DMS 273 (cell line): Measurements from ENCODE around the gene MCC.
A peak's percentile ranks its signal among the peaks of the same experiment; 100 is the strongest.

ENCODE experiments used
- DNase-seq: peaks from one replicate; lab custom pipeline; 2025; ENCODE audit not compliant: unreplicated experiment; lab: John Stamatoyannopoulos, UW

The MCC gene

GRCh38 chr5:113274836-113275414 is 213.3 kb downstream of the MCC start:
- DNase-seq, result peak; percentile 91

GRCh38 chr5:113273948-113274347 is 214.3 kb downstream of the MCC start:
- DNase-seq, result no peak

GRCh38 chr5:113271745-113272454 is 216.4 kb downstream of the MCC start:
- DNase-seq, result no peak

DNA sequence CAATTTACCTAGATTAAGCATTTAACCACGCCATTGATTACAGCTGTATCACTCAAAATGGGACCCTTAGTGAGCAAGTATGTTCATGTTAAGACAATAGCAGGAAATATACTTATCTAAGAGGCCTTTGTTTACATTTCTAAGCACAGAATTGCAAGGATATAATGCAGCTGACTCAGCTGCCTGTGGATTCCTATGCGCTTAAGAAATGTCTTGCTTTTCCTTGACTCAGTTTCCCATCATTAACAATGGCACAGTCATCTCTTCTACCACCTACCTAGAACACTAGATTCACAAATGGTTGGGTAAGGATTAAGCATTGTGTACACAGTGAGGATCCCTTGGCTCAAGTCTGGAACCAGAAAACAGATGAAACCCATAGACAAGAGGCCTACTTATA is 217.2 kb downstream of the MCC start:
- no peak for DNase-seq

GRCh38 chr5:113270086-113270485 is 218.2 kb downstream of the MCC start:
- DNase-seq, result no peak

- peak; percentile 29 for DNase-seq
Measured at GRCh38 chr5:113269023-113269997, 218.9 kb downstream of the MCC start.

DNA sequence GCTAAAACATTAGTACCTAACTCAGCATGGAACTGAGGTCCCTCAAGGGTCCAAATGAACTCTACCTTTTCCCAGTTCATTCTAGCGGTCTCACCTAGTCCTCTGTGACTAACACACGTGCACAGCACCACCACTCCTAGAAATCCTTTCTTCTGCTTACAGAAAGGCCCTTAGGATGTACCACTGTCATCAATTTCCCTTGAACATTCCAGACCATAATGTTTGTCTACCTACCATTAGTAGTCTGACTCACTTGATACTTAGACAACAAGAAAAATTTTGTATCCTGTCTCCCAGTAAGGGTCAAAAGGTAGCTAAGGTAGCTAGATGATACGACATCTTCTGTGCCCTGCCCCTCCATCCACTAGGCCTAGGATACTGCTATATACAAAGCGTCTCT is 220.0 kb downstream of the MCC start:
- DNase-seq, result no peak

- DNase-seq, result peak; percentile 40
Measured at GRCh38 chr5:113267361-113267900, 220.8 kb downstream of the MCC start.

- peak; percentile 67 for DNase-seq
Measured at GRCh38 chr5:113266913-113267227, 221.4 kb downstream of the MCC start.

GRCh38 chr5:113266227-113266912 is 221.9 kb downstream of the MCC start:
- DNase-seq, result peak; percentile 34

DNA sequence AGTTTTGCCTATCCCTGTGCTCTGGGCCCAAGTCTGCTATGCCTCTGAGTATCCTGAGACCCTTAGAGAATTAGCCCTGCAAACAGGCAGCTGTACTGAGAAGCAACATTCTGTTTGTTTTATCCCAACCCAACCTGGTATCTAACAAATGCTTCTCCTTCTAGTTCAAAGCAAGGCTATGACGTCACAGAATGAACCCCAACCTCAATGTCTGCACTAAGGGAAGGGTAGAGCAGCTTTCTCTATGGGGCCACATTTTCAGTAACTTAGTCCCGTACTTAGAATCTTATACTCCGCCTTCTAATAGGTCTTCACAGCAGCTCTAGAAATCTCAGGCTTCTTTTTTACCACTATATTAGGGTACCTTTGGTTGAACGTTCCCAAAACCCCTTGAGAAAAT is 223.1 kb downstream of the MCC start:
- DNase-seq, result no peak

DNA sequence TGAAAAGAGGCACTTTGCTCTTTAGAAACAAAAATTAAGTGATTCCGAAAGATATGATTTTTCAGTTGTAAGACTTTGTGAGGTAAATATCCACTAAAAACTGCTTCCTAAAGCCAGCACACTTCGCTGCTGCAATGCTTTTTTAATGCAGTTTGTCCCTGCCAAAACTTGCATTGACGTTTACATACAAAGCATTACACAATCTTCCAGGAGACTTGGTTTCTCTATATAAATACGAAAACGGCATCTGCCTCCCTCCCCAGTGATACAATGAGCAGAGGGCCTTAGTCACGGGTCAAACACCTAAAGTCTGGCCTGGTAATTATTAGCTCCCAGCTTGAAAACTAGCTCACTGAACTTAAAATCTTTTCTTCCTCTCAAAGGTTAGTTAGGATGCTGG is 224.2 kb downstream of the MCC start:
- peak; percentile 77 for DNase-seq

- no peak for DNase-seq
Measured at GRCh38 chr5:113263545-113263944, 224.7 kb downstream of the MCC start.

- DNase-seq, result no peak
Measured at GRCh38 chr5:113262674-113263073, 225.6 kb downstream of the MCC start.

DNA sequence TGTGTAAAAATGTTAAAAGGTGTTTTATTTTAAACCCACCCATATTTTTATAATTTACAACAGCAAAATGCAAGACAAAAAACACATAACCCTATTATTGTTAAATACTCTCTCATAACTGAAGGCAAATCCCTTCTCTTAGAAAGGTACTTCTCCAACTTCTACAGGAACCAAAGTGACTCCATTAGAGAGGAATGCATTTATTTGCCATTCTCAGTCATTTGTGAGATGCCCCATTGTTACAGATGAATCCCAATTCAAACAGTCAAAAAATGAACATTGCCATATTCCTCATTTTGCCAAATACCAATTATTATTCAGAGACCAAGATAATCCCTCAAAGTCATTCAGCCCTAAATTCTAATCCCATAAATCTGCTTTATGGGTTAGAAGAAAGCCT is 229.2 kb downstream of the MCC start:
- DNase-seq, result no peak

DNA sequence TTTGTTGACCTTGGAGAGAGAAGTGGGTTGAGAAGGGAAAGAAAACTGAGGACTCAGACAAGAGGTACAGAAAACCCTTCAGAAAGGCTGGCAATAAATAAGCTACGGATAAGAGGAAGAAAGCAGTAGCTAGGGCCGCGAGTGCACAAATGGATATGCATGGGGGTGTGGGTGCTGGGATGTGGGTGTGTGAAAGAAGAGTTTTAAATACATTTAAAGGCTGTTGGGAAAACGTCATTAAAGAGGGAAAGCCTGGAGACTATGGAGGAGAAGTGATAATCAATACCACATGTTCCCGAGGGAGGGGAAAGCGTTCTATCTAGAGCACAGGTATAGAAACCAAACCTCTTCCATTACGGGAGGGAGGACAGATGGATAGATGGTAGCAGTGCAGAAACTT is 230.7 kb downstream of the MCC start:
- DNase-seq, result no peak

GRCh38 chr5:113256671-113257452 is 231.4 kb downstream of the MCC start:
- DNase-seq, result no peak

- DNase-seq, result no peak
Measured at GRCh38 chr5:113255579-113256386, 232.5 kb downstream of the MCC start.

- DNase-seq, result no peak
Measured at GRCh38 chr5:113255105-113255504, 233.1 kb downstream of the MCC start.
